DND-41 (cell line): ENCODE measurements around the gene TTLL12.

Source experiments
- ATAC-seq: fragments of 200-7000 bp; cut with Tn5 transposase; 3 replicates; pipeline ENCODE4 v1.9.1; 2021; ENCODE audit warnings: low read depth; ENCODE audit not compliant: insufficient read depth
- DNase-seq: peaks from one replicate; pipeline ENCODE4 v3.0.0-alpha.2; 2020
- H2AFZ ChIP-seq: 2 replicates; pipeline ENCODE4 v1.6.0; 2012; ENCODE audit warnings: low read depth, low read length
- H3K27ac ChIP-seq: 2 replicates; pipeline ENCODE4 v1.5.1; 2012; ENCODE audit warnings: low read length, inconsistent platforms
- H3K27me3 ChIP-seq: fragments of 200-600 bp; sonication (generic); 2 replicates; pipeline ENCODE4 v1.6.0; 2012; ENCODE audit warnings: low read length, mild to moderate bottlenecking, inconsistent platforms; ENCODE audit not compliant: insufficient read depth, poor library complexity
- H3K36me3 ChIP-seq: 2 replicates; pipeline ENCODE4 v1.5.1; 2012; ENCODE audit warnings: low read length, inconsistent platforms; ENCODE audit not compliant: insufficient read depth
- H3K4me1 ChIP-seq: 2 replicates; pipeline ENCODE4 v1.5.1; 2012; ENCODE audit warnings: mild to moderate bottlenecking, low read length; ENCODE audit not compliant: insufficient read depth
- H3K4me2 ChIP-seq: 2 replicates; pipeline ENCODE4 v1.6.0; 2012; ENCODE audit warnings: mild to moderate bottlenecking, moderate library complexity, low read length, inconsistent platforms; ENCODE audit not compliant: insufficient read depth
- H3K4me3 ChIP-seq, 2 experiments: fragments of 200-600 bp in 1 of 2; shearing (Covaris generic) in 1 of 2; 2 replicates each; pipeline ENCODE4 v1.5.1; 2012 to 2016; ENCODE audit warnings: inconsistent platforms in 2 of 2, low read length in 2 of 2, mild to moderate bottlenecking in 2 of 2, low read depth in 1 of 2, moderate library complexity in 1 of 2
- H3K79me2 ChIP-seq: 2 replicates; pipeline ENCODE4 v1.6.0; 2012; ENCODE audit warnings: low read length, inconsistent platforms; ENCODE audit not compliant: insufficient read depth
- H3K9ac ChIP-seq: 2 replicates; pipeline ENCODE4 v1.6.0; 2012; ENCODE audit warnings: low read depth, mild to moderate bottlenecking, inconsistent platforms, low read length, moderate library complexity
- H3K9me3 ChIP-seq: 2 replicates; pipeline ENCODE4 v1.5.1; 2012; ENCODE audit warnings: low read length, moderate library complexity, mild to moderate bottlenecking, inconsistent platforms; ENCODE audit not compliant: insufficient read depth, severe bottlenecking
- H4K20me1 ChIP-seq: 2 replicates; pipeline ENCODE4 v1.6.0; 2012; ENCODE audit warnings: low read length; ENCODE audit not compliant: insufficient read depth
- CTCF ChIP-seq: IDR thresholded peaks from 2 replicates; pipeline ENCODE4 v1.5.1; 2012; ENCODE audit warnings: borderline replicate concordance, low read length, moderate library complexity, mild to moderate bottlenecking; ENCODE audit not compliant: poor library complexity, severe bottlenecking; ENCODE audit errors: extremely low read depth
- EZH2 ChIP-seq: IDR thresholded peaks from 3 replicates; pipeline ENCODE4 v1.6.1; 2012; ENCODE audit warnings: borderline replicate concordance, low read depth, mild to moderate bottlenecking, moderate library complexity, low read length, inconsistent platforms; ENCODE audit not compliant: severe bottlenecking

Gene TTLL12

GRCh38 chr22:43182118-43182517, 4.8 kb downstream of the TTLL12 start:
- Histone ChIP-seq H3K4me3 (no peak overlapping the region), H3K9me3 (no peaks in the 10 kb centered on the region), H3K4me2 (no peak overlapping the region), H3K27me3 (no peaks in the 10 kb centered on the region), H3K4me1 (peaks cover 22% of the 10 kb centered on the region), H3K9ac (no peak overlapping the region), H2AFZ (no peak overlapping the region), H3K36me3 (peaks cover 68% of the 10 kb centered on the region), H3K27ac (no peak overlapping the region), H3K79me2 (peaks cover 55% of the 10 kb centered on the region), H4K20me1 (peaks cover 43% of the 10 kb centered on the region)
- ATAC-seq (no peak), DNase-seq (no peak)
- TF ChIP-seq EZH2 (no peak), CTCF (no peak)

- peaks cover 43% of the 10 kb centered on the region for H4K20me1 ChIP-seq
- no peaks in the 10 kb centered on the region for H3K27me3 ChIP-seq
- H3K4me3 ChIP-seq = no peak overlapping the region
- no peak overlapping the region for H3K27ac ChIP-seq
- H3K9ac ChIP-seq = no peak overlapping the region
- ATAC-seq (no peak), DNase-seq (no peak)
- peaks cover 22% of the 10 kb centered on the region for H3K4me1 ChIP-seq
- TF ChIP-seq CTCF = no peak
- TF ChIP-seq EZH2 = no peak
- H2AFZ ChIP-seq = no peak overlapping the region
- H3K36me3 ChIP-seq = peaks cover 68% of the 10 kb centered on the region
- no peaks in the 10 kb centered on the region for H3K9me3 ChIP-seq
- peaks cover 52% of the 10 kb centered on the region for H3K79me2 ChIP-seq
- H3K4me2 ChIP-seq = no peak overlapping the region
These were observed 5.4 kb downstream of the TTLL12 start for GRCh38 chr22:43181321-43182076.

DNA sequence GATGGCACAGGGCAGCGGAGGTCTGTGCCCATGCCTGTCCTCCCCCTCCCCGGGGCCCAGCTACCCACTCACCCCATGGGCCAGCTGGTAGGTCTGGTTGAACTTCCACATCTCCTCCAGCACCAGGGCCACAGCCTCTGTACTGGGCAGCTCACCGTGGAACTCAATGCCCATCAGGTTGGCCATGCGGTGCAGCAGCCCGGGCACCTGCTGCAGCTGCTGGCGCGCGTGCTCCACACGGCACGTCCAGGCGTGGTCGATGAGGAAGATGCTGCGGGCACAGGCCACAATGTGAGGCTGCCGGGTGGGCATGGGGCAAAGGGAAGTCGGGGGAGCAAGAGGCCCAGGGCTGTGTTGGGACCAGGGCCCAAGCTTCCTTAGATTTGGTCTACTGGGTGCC, 6.3 kb downstream of the TTLL12 start:
- peaks cover 43% of the 10 kb centered on the region for H3K79me2 ChIP-seq
- H3K9ac ChIP-seq = no peak overlapping the region
- H4K20me1 ChIP-seq = peaks cover 41% of the 10 kb centered on the region
- peaks cover 74% of the 10 kb centered on the region for H3K36me3 ChIP-seq
- ATAC-seq = no peak
- TF ChIP-seq EZH2 = no peak
- TF ChIP-seq CTCF = no peak
- H3K4me1 ChIP-seq = peaks cover 14% of the 10 kb centered on the region
- no peak overlapping the region for H3K4me3 ChIP-seq
- H2AFZ ChIP-seq = no peak overlapping the region
- no peaks in the 10 kb centered on the region for H3K27me3 ChIP-seq
- H3K9me3 ChIP-seq = no peaks in the 10 kb centered on the region
- no peak overlapping the region for H3K27ac ChIP-seq
- no peak for DNase-seq
- H3K4me2 ChIP-seq = no peak overlapping the region
